HepG2 (cell line): ENCODE data around the gene ZFP64. TPM values are rescaled to one million over a fixed set of nuclear protein-coding genes. Genes with fewer than 3 reads are reported as not detected.

ENCODE experiments used
- CEBPB ChIP-seq: IDR thresholded peaks from 2 replicates; pipeline ENCODE4 v1.6.1; 2011; ENCODE audit warnings: low read depth, low read length, improper control_type of control experiment, borderline replicate concordance
- HHEX ChIP-seq: IDR thresholded peaks from 2 replicates; pipeline ENCODE4 v1.6.1; 2016; ENCODE audit warnings: control low read depth
- HNF1A ChIP-seq, 2 experiments: sonication (generic) in 1 of 2; formaldehyde crosslinking in 1 of 2; IDR thresholded peaks; 2 replicates each; pipeline versions ENCODE4 v1.4.0 to v1.6.1; 2016 to 2020; ENCODE audit warnings: borderline replicate concordance in 1 of 2, low read depth in 1 of 2, mild to moderate bottlenecking in 1 of 2, missing genetic modification reagents in 1 of 2
- IRF1 ChIP-seq: sonication (generic); formaldehyde crosslinking; IDR thresholded peaks from 2 replicates; pipeline ENCODE4 v1.4.0; 2020; ENCODE audit warnings: low read depth, mild to moderate bottlenecking, missing genetic modification reagents
- MAX ChIP-seq: IDR thresholded peaks from 2 replicates; pipeline ENCODE4 v1.6.1; 2012; ENCODE audit warnings: inconsistent platforms
- POLR2A ChIP-seq, 2 experiments: IDR thresholded peaks; 2 replicates each; pipeline ENCODE4 v1.6.1; 2011; ENCODE audit warnings: low read depth in 2 of 2, low read length in 2 of 2, mild to moderate bottlenecking in 1 of 2, moderate library complexity in 1 of 2; ENCODE audit not compliant: insufficient read depth in 1 of 2
- RAD21 ChIP-seq: fragments of 450-650 bp; formaldehyde crosslinking; IDR thresholded peaks from 2 replicates; pipeline ENCODE4 v1.5.0; 2020; ENCODE audit warnings: mild to moderate bottlenecking
- SALL1 ChIP-seq: sonication (generic); formaldehyde crosslinking; IDR thresholded peaks from 2 replicates; pipeline ENCODE4 v1.8.0; 2022; ENCODE audit warnings: mild to moderate bottlenecking, missing genetic modification reagents
- SAP130 ChIP-seq: IDR thresholded peaks from 2 replicates; pipeline ENCODE4 v1.6.1; 2016; ENCODE audit warnings: low read depth
- SOX13 ChIP-seq, 3 experiments: fragments of 450-650 bp in 1 of 3; sonication (generic) in 1 of 3; formaldehyde crosslinking in 1 of 3; IDR thresholded peaks in 2 of 3; conservative IDR thresholded peaks in 1 of 3; 2 replicates each; pipeline versions ENCODE4 v1.5.0 to v1.6.1; 2016 to 2020; ENCODE audit warnings: antibody characterized with exemption in 1 of 3, mild to moderate bottlenecking in 1 of 3, missing compliant biosample characterization in 1 of 3, missing genetic modification reagents in 1 of 3, moderate library complexity in 1 of 3
- ZBTB26 ChIP-seq: IDR thresholded peaks from 2 replicates; pipeline ENCODE4 v1.6.1; 2016; ENCODE audit warnings: missing compliant biosample characterization, missing genetic modification reagents, borderline replicate concordance
- ZNF143 ChIP-seq: sonication (generic); formaldehyde crosslinking; IDR thresholded peaks from 2 replicates; pipeline ENCODE4 v1.4.0; 2020; ENCODE audit warnings: missing genetic modification reagents
- ZNF550 ChIP-seq: sonication (generic); formaldehyde crosslinking; IDR thresholded peaks from 2 replicates; pipeline ENCODE4 v1.4.0; 2020; ENCODE audit warnings: mild to moderate bottlenecking, missing genetic modification reagents, borderline replicate concordance
- ZNF609 ChIP-seq: sonication (generic); formaldehyde crosslinking; IDR thresholded peaks from 2 replicates; pipeline ENCODE4 v1.4.0; 2020; ENCODE audit warnings: mild to moderate bottlenecking, missing genetic modification reagents, borderline replicate concordance
- ZNF891 ChIP-seq: sonication (generic); formaldehyde crosslinking; IDR thresholded peaks from 2 replicates; pipeline ENCODE4 v1.5.0; 2020; ENCODE audit warnings: mild to moderate bottlenecking, missing genetic modification reagents
- polyA plus RNA-seq, 8 experiments: library from polyadenylated mRNA; depleted of rRNA in 3 of 8; stranded (reverse) in 7 of 8; unstranded in 1 of 8; fragments of >200 nt; fragmentation: Illumina TruSeq in 4 of 8; extraction: Trizol in 4 of 8; gene quantifications; 2 replicates each; pipeline versions ENCODE4 v1.2.1 to v1.2.3, GENCODE V29; 2011 to 2016; ENCODE audit warnings: low read depth in 4 of 8, missing spikeins in 1 of 8, mixed read lengths in 1 of 8; ENCODE audit not compliant: insufficient read depth in 1 of 8
- total RNA-seq, 5 experiments: library from RNA; depleted of rRNA; stranded (reverse); fragments of >200 nt; fragmentation: Illumina TruSeq; extraction: Trizol; gene quantifications; 2 replicates each; pipeline ENCODE4 v1.2.3, GENCODE V29; 2016; ENCODE audit warnings: low read depth in 1 of 5

Gene ZFP64
- total and polyA plus RNA-seq, 2 of the 13 experiments (the other 11 are each of a cell fraction or from before 2014, with no cell fraction given), result 12.0 to 24.3 TPM

GRCh38 chr20:52234302-52235045, 42.9 kb upstream of the ZFP64 start (continued):
- 0 out of 2 replicates have a peak, but pooled peaks have one; percentile 16 for TF ChIP-seq ZNF609 (CRISPR knock-in tag)
- no peak for TF ChIP-seq ZNF143 (CRISPR knock-in tag)
- TF ChIP-seq ZNF891 (CRISPR knock-in tag), result no peak
- no peak for TF ChIP-seq ZBTB26 (CRISPR knock-in tag)
- TF ChIP-seq HNF1A (IDR thresholded peaks at IDR 0.05; ENCODE audit: low read depth), result peak; percentile 62
- TF ChIP-seq HNF1A (CRISPR knock-in tag; IDR thresholded peaks at IDR 0.05; ENCODE audit: borderline replicate concordance), result peak; percentile 69; the same call in 1 of the 2 replicates
- TF ChIP-seq MAX, result peak; percentile 52; the same call in 1 of the 2 replicates
- peak; percentile 56 for TF ChIP-seq SOX13 (IDR thresholded peaks at IDR 0.05)
- peak in 1 of 2 experiments; percentile 76; a peak in 2 of 4 replicates for TF ChIP-seq SOX13 (CRISPR knock-in tag; conservative IDR thresholded peaks at IDR 0.05 in 1 of 2, IDR thresholded peaks at IDR 0.05 in 1 of 2)
- peak; percentile 57; the same call in 1 of the 2 replicates for TF ChIP-seq SALL1 (CRISPR knock-in tag)
- no peak for TF ChIP-seq IRF1
- TF ChIP-seq HHEX, result no peak
- TF ChIP-seq ZNF550, result no peak
- TF ChIP-seq SAP130 (CRISPR knock-in tag), result peak; percentile 63
- peak; percentile 87 for TF ChIP-seq CEBPB
- TF ChIP-seq POLR2A (IDR thresholded peaks at IDR 0.05; ENCODE audit: insufficient read depth in 1 of 2, low read depth in 2 of 2, low read length in 2 of 2), result no peak
- TF ChIP-seq RAD21, result no peak
